ENCODE results near the gene DRAM2.

DRAM2 gene

GRCh38 chr1:111085676-111086075, 54.2 kb downstream of the DRAM2 start:
- TF ChIP-seq REST (IDR thresholded peaks at IDR 0.05; ENCODE audit: insufficient read depth in 1 of 2, low read depth in 2 of 2, low read length in 2 of 2) (no peak), SIN3A (IDR thresholded peaks at IDR 0.05; ENCODE audit: borderline replicate concordance, insufficient read depth, low read length) (no peak), TAF1 (IDR thresholded peaks at IDR 0.05; ENCODE audit: borderline replicate concordance, insufficient read depth, low read length) (no peak), FOXP2 (optimal IDR thresholded peaks at IDR 0.05; ENCODE audit: borderline replicate concordance, extremely low read depth, extremely low read length, insufficient read depth) (no peak), POLR2AphosphoS5 (IDR thresholded peaks at IDR 0.05; ENCODE audit: low read depth, low read length) (no peak)

GRCh38 chr1:111084999-111085398, 54.9 kb downstream of the DRAM2 start:
- TF ChIP-seq TAF1 (IDR thresholded peaks at IDR 0.05; ENCODE audit: borderline replicate concordance, insufficient read depth, low read length), result no peak
- TF ChIP-seq REST (IDR thresholded peaks at IDR 0.05; ENCODE audit: insufficient read depth in 1 of 2, low read depth in 2 of 2, low read length in 2 of 2), result no peak
- TF ChIP-seq FOXP2 (optimal IDR thresholded peaks at IDR 0.05; ENCODE audit: borderline replicate concordance, extremely low read depth, extremely low read length, insufficient read depth), result no peak
- no peak for TF ChIP-seq SIN3A (IDR thresholded peaks at IDR 0.05; ENCODE audit: borderline replicate concordance, insufficient read depth, low read length)
- TF ChIP-seq POLR2AphosphoS5 (IDR thresholded peaks at IDR 0.05; ENCODE audit: low read depth, low read length), result no peak

- TF ChIP-seq FOXP2 (optimal IDR thresholded peaks at IDR 0.05; ENCODE audit: borderline replicate concordance, extremely low read depth, extremely low read length, insufficient read depth) (no peak), REST (IDR thresholded peaks at IDR 0.05; ENCODE audit: insufficient read depth in 1 of 2, low read depth in 2 of 2, low read length in 2 of 2) (no peak), SIN3A (IDR thresholded peaks at IDR 0.05; ENCODE audit: borderline replicate concordance, insufficient read depth, low read length) (no peak), POLR2AphosphoS5 (IDR thresholded peaks at IDR 0.05; ENCODE audit: low read depth, low read length) (no peak), TAF1 (IDR thresholded peaks at IDR 0.05; ENCODE audit: borderline replicate concordance, insufficient read depth, low read length) (no peak)
Measured at GRCh38 chr1:111082421-111083203, 57.3 kb downstream of the DRAM2 start.
